ENCODE results near the gene EIF2B2.
"Not testable (repeated sequence)": the region's sequence is repeated elsewhere in the genome, so short reads cannot be mapped to it uniquely, and the experiment has no call there.

EIF2B2 gene

DNA sequence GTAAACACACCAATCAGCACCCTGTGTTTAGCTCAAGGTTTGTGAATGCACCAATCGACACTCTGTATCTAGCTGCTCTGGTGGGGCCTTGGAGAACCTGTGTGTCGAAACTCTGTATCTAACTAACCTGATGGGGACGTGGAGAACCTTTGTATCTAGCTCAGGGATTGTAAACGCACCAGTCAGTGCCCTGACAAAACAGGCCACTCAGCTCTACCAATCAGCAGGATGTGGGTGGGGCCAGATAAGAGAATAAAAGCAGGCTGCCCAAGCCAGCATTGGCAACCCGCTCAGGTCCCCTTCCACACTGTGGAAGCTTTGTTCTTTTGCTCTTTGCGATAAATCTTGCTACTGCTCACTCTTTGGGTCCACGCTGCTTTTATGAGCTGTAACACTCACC is 6.9 kb upstream of the EIF2B2 start:
- not testable (repeated sequence) for DNase-seq (ENCODE audit: low read depth)

DNA sequence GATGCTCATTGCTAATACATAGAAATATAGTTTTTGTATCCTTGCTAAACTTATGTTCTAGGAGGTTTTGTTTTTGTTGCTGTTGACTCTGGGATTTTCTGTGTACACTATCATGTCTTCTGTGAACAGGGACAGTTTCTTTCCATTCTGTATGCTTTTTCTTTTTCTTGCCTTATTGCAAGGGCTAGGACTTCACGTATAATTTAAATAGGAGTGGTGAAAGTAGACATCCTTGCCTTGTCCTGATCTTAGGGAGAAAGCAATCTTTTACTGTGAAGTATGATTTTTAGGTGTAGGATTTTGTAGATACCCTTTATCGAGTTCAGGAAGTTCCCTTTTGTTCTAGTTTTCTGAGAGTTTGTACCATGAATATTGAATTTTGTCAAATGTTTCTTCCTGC is 1.5 kb upstream of the EIF2B2 start:
- DNase-seq (ENCODE audit: low read depth), result no peak

DNA sequence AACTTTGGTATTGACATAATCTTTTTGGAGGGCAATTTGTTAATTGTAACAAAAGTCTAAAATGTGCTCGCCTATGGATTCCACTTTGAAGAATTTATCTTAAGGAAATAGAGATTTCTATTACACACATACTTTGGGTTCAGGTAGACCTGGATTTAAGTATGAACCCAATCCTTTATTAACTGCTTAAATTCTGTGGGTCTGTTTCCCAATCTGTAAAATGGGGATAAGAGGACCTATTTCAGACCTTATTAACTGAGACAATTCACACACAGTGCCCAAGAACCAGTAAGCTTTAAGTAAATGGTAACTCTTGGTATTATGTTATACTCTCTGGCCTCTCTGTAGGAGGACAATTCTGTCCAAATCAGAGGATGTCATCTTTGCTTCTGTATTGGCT is 822 bp upstream of the EIF2B2 start:
- no peak for DNase-seq (ENCODE audit: low read depth)

DNA sequence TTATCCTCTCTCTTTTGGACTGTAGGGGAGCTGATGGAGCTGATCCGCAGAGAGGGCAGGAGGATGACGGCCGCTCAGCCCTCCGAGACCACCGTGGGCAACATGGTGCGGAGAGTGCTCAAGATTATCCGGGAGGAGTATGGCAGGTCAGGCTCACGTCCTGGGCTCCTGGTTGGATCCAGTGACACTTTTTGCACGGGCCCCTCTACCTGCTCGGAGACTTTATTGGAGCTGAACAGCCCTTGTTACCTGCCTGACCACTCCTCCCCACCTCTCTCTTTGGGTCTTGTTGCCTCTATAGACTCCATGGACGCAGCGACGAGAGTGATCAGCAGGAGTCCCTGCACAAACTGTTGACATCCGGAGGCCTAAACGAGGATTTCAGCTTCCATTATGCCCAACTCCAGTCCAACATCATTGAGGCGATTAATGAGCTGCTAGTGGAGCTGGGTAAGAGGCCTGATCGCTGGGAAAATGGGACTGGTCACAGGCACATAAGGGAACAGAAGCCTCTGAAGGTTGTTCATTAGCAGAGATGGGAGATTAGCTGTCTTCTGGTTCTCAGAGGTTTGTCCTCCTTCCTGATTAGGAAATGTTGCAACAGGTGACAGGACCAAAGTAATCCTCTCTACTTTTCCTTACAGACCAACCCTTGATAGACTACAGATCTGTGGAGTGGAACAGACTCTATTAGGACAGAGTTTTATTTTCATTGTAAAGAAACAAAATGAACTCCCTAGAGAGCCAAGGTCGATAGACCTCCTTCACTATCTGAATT is 718 bp downstream of the EIF2B2 start:
- no peak for DNase-seq (ENCODE audit: low read depth)

DNA sequence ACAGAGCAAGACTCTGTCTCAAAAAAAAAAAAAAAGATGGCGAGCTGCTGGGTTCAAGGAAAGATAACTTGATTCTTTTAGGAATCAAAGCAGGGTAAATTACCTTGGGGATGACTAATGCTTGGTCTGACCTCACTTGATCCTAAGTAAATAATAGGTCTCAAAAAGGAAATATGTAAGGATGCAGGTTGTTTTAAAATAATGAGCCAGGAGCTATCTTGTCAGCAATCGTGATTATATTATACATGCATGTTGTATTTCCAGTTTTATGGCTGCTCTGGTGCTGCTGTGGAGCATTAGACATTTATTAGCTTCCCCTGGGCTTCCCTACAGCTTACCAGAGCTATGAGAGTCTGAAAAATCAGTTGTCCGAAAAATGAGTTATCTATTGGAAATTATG is 2.6 kb downstream of the EIF2B2 start:
- no peak for DNase-seq (ENCODE audit: low read depth)

DNA sequence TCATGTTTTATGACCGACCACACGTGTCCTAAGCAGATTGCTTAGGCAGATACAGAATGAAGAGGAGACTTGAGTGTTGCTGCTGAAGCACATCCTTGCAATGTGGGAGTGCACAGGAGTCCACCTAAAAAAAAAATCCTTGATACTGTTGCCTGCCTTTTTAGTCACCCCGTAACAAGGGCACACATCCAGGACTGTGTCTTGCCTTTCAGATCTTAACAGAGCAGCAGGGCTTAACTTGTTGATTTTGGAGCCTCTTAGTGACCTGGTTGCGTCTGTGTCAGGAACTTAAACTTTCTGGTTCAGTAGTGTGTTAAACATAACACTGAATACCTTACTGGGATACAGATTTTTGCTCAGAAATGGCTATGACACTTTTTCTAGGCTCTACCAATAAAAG is 6.5 kb downstream of the EIF2B2 start:
- DNase-seq (ENCODE audit: low read depth), result no peak

DNA sequence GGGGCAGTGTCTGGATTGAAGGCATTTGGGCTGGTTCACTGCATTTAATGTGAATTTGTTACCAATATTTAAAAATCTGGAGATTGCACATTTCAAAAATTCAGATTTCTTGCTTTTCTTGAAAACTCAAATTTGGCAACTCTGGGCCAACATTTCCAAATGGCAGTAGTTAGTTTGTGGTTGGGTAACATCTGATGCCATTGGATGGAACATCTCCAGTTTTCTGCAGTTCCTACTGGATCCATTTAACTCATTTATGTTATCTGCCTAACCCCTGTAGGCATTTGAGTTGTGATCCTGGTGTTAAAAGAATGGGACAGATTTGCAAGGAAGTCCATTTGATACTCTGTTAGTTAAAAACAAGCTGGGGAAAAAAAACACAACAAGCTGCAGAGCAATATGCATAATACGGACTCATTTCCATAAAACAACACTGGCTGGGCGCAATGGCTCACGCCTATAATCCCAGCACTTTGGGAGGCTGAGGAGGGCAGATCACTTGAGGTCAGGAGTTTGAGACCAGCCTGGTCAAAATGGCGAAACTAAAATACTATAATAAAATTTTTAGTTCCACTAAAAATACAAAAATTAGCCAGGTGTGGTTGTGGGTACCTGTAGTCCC is 7.9 kb downstream of the EIF2B2 start:
- DNase-seq (ENCODE audit: low read depth), result no peak

DNA sequence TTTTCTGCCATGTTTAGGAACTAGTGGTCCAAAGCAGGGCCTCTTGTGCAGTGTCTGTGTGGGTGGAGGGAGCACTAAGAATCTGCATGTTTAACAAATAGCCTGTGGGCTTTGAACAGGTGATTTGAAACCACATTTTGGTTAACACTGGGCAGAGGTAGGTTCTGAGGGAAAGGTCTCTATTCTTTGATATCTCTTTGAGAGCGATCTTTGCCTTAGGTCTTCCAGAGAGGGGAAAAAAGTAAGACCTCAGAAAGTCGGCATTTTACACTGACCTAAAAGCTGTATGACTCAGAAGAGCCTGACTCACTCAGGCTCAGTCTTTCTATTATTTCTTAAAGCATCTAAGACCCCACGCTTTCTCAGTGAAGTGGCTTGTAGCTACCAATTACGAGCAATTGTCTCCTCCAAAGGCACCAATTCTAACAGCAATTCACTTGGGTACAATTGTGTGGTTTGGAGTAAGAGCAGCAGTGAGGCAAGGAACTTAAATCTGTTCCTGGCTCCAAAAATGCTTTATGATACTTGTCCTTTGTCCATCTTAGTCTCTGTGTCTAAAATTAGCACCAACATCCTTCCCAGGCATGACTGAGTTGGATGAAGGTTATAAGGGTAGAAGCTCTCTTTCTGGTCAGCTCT is 8.8 kb downstream of the EIF2B2 start:
- peak; percentile 83 for DNase-seq (ENCODE audit: low read depth)

DNA sequence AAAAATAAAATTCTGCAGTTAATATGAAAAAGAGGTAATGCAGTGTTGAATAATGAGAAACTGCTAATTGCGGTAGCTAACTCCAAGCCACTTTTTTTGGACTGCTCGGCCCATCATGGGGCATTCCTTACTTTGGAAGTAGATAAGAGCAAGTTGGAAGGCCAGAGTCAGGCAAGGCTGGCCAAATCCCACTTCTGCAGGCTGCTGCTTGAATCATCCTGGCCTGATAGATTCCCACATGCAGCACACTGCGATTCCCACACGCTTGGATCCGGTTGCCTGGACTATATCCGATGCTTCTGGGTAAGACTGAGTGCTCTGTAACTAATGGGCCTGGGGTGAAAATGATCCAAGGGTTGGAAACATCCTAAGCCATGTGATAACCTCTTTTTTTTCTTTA is 10.6 kb downstream of the EIF2B2 start:
- DNase-seq (ENCODE audit: low read depth), result no peak

DNA sequence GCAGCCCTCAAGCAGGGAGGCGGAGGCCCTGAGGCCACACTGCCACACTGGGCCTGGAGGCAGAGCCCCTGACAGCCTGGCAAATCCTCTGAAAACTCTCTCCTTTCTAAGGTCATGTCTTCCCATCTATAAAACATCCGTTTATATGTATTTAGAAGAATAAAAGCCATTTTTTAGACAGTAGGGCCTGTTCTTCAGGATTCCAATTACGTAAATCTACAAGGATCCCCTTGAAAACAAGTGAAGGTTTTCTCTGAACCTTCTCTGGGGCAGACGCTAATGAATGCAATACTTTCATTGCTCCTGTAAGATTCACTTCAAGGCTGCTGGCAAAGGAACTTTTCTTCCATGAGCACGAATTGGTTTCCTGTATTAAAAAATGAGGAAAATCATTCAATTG is 12.8 kb downstream of the EIF2B2 start:
- DNase-seq (ENCODE audit: low read depth), result no peak

DNA sequence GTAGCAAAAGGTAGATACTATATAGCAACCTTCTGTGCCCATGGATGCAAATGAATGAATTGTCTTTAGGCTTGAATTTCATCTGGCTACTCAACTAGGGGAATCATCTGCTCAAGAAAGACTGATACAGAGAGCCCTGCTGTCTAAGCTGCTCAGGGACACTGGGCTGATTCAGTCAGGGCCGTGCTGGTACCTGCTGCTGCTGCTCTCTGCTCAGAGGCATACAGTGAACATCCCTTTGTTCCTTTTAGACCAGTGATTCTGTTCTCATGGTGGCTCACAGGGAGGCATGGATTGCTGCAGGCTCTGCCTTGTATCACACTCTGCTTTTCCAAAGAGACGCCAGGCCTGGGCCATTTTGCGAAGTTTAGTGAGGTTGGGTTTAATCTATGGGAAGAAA is 14.1 kb downstream of the EIF2B2 start:
- DNase-seq (ENCODE audit: low read depth), result no peak

DNA sequence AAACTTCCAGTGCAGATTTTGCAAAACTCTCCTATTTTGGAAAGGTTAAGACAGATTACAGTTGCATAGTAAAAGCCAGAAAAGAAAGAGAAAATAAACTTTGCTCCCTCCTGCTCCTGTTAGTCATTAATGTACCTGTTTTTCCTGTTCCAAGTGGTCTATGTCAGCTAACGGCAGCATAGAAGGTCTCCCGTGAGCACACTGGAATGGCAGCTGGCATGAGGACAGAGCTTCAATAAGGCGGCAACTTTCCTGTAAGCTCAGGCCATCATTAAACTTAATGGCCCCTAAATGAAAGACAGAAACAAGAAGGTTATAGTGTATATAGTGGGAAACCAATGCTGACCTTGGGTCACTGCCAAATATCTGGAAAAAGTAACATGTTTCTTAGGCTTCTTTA is 16.0 kb downstream of the EIF2B2 start:
- DNase-seq (ENCODE audit: low read depth), result no peak

DNA sequence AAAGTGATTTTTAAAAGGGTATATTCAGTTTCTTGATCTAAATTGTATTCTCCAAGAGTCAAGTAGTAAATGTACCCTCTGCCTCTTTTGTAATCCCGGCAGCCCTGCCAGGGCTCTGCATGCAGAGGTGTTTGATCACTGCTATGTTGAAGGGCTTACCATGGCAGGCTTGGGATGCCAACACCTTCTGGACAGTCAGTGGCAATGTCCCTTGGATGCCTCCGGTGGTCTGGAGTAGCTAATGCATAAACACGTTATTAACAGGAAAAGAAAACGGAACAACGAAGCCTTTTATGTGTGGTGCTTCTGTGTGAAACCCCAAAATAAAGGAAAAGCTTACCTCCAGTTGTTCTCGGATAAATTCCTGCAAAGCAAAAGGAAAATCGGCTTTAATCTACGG is 19.9 kb downstream of the EIF2B2 start:
- peak; percentile 27 for DNase-seq (ENCODE audit: low read depth)

DNA sequence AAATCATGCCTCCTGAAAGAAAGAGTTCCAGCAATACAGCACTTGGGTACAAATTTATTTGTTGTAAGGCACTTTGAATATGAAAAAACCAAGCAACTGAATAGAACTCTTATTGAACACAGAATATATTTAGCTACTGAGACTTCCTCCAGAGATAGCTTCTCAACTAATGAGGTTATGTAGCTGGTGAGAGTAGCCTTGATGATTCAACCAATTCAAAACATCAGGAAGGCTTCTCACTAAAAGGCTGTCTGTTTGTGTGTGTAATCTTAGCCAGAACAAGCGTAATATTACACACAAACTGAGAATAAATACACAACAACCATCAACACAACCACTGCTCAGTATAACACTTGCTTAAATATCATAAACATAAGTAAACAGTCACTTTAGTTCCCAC is 20.4 kb downstream of the EIF2B2 start:
- DNase-seq (ENCODE audit: low read depth), result peak; percentile 69

DNA sequence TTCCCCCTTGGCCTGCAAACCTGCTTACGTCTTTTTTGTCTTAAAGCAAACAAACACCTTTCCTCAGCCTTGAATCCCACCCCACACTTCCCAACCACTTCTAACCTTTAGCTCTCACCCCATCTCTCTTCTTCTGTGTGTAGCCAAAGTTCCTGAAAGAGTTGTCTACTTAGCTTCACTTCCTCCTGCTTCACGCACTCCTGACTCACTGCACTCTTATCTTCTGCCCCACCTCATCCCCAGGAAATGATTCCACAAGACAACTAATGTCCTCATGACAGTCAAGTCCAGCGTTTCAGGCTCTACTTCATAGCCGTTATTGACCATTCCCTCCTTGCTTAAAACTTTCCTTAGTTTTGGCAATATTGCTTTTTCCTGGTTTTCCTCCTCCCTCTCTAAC is 22.4 kb downstream of the EIF2B2 start:
- DNase-seq (ENCODE audit: low read depth), result peak; percentile 81

DNA sequence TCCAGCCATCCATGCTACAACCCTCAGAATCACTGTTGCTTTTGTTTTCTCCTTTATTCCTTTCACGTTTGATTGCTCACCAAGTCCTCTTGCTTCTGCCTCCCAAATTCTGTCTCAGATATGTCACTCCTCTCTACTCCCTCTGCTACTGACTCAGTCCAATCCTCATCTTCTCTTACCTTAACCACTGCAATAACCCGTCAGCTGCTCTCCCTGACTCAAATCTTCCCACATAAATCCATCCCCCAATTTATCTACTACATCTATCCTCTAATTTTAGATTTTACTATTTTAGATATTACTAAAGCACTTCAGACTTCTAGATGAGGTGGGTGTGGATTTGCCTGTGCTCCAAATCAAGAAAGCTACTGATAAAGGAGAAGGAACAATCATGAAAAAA is 23.2 kb downstream of the EIF2B2 start:
- DNase-seq (ENCODE audit: low read depth), result no peak

DNA sequence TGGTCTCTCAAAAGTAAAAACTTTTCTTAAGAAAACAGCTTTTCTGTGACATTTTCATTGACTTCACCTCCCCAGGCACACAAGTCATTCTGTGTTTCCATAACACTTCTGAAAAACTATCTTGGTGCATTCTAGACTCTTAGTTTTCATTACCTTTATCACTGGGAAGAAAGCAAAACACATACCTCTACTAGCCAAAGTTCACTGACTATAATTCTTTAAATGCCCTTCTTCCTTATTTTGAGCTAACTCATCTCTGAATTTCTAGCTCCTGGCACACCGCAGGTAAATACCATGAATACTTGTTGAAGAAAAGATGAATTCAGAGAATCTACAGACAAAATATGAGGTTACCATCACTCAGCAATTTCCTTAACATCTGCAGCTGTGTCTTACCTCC is 27.4 kb downstream of the EIF2B2 start:
- no peak for DNase-seq (ENCODE audit: low read depth)

DNA sequence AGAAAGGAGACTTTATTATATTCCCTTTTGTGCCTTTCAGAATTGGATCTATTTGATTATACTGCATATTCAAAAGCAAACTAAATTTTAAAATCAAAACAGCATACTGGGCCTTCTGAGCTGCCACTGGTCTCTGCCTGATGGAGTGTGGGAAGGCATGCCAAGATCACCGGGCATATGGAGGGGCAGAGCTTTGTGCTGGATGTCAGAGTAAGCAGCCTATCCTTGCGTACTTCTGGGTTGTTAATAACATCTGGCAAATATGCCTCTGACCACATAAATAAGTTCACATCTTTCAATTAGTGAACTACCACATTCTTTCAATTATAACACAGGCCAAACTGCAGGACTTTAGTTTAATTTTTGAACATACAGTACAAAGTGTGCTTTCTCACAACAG is 30.2 kb downstream of the EIF2B2 start:
- no peak for DNase-seq (ENCODE audit: low read depth)

DNA sequence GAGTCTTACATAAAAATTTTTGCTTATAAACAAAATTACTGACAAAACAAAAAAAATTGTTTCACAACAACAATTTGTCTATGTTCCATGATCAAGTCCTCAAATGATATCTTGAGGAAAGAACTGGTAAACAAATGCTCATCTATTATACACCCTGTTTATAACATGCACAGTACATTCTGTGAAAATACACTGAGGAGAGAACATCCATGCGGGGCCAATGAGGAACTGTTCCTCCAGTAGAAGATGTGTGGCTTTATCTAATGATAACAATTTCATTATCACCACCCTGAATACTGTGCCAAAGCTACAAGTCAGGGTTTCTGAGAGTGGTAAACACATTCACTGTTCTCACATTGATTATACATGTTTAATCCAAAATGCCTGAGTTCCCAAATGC is 37.8 kb downstream of the EIF2B2 start:
- no peak for DNase-seq (ENCODE audit: low read depth)

DNA sequence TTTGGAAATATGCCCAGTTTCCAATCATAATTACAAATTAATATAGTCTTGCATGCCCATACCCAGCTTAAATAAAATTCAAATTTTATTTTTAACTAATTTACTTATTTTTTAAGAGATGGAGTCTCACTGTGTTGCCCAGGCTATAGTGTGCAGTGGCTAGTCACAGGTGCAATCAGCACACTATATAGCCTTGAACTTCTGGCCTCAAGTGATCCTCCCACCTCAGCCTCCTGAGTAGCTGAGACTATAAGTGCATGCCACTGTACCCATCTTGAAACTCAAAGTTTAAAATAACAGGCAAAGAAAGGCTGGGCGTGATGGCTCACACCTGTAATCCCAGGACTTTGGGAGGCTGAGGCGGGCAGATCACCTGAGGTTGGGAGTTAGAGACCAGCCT is 38.2 kb downstream of the EIF2B2 start:
- DNase-seq (ENCODE audit: low read depth), result no peak

DNA sequence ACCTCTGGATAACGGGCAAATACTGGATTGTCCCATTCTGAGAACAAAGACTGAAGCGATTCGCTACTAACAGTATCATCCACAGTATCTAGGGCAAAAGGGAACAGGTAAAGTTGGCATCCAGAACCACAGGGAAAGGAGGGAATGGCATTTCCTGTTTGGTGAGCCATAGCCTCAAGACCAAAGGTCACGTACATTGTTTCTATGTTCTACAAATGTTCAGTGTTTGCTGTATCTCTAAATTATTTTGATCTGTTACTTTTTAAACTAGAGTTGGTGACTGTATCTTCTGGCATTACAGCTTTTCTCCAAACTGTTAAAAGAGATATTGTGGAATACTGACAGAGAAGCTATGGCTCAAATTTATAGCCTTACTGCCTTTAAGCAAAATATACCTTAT is 38.9 kb downstream of the EIF2B2 start:
- DNase-seq (ENCODE audit: low read depth), result no peak

DNA sequence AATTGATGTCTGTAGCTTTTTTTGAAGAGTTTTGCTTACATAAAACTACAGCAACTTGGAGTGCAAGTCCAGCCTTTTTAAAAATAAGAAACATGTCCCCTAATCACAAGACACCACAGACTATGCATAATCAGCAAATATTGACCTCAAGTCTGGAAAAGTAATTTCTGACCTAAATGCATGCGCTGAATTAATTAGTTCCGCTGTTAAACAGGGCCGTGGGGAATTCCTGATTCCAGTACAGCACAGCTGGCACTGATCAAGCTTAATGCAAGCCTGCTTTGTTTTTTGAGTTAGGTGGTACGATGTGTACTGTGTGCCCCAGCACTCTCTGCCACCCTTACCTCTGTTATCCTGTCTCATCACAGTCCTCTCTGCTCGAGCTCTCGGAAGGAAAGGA is 39.3 kb downstream of the EIF2B2 start:
- DNase-seq (ENCODE audit: low read depth), result no peak

DNA sequence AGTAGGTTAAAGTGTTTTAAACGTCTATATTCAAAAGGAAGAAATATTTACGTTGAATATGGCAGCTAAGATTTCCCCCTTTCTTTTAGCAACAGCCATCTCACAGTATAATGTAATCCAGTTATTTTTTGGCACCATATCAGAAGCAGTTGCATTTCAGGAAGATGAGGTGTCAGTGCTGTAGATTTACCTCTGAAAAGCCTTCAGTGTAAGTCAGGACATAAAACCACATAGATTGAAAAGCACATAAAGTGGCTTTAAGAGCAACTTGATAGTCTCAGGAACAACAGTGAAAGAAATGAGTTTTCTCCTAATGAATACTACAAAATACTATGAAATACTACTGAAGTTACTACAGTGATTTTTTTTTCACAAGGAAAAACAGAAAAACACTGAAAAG is 41.6 kb downstream of the EIF2B2 start:
- DNase-seq (ENCODE audit: low read depth), result peak; percentile 90

DNA sequence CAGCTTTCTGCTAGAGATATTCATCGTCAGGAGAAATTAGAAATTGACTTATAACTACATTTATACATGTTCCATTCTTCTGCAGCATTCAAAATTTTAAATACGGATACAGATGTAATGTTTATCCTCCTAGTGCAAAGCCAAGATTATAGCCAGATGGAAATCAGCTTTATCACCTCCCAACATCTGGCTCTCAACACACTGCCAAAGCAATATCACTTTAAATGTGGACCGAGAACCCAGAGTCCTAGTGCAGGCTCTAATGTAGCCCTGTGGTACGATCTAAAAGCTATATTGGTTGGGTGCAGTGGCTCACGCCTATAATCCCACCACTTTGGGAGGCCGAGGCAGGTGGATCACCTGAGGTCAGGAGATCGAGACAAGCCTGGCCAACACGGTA is 42.0 kb downstream of the EIF2B2 start:
- no peak for DNase-seq (ENCODE audit: low read depth)

All from iris pigment epithelial cell (primary cell).